Measurements from ENCODE around the gene AKT1S1.

AKT1S1 gene

DNA sequence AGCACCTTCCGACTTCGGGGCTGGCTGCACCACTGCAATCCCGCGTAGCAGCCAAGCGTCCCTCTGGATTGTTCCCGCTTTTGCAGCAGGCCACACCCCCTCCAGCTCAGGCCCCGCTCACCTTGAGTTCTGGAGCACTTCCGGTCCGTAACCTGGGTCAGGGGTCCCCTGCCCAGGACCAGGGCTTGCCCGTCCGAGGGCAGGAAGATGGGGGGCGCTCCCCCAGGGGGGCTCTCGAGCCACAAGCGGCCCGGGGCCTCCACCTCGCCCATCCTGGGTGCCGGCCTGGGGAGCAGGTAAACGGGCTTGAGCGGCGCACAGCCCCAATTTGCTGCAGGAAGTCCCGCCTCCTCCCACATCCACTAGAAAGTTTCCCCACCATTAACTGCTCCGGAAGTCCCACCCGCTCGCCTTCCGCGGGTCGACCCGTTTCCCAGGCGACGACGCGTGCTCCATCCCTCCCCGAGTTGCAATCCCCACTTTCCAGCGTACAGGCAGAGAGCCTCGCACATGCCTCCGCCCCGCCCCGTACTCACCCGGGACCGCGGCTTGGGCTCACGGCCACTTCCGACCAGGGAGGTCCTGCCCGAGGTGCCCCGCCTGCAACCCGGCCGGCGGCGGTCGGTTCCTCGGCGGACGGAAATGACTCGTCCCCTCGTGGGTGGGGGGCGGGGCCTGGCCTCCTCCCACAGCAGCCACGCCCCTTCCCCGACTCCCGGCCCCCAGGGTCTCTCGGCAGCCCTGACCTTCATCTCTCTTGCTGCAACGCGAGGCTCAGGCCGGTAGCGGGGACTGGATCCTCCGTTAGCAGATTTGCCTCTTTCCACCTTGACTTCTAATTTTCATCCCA, 10.0 kb downstream of the AKT1S1 start, which contains the start of gene PNKP (continued):
- TF ChIP-seq, protein P1, sequence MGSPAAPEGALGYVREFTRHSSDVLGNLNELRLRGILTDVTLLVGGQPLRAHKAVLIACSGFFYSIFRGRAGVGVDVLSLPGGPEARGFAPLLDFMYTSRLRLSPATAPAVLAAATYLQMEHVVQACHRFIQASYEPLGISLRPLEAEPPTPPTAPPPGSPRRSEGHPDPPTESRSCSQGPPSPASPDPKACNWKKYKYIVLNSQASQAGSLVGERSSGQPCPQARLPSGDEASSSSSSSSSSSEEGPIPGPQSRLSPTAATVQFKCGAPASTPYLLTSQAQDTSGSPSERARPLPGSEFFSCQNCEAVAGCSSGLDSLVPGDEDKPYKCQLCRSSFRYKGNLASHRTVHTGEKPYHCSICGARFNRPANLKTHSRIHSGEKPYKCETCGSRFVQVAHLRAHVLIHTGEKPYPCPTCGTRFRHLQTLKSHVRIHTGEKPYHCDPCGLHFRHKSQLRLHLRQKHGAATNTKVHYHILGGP (tag by site-specific recombination; IDR thresholded peaks at IDR 0.05), result 0 out of 2 replicates have a peak, but pooled peaks have one; percentile 45
- TF ChIP-seq, protein P2, sequence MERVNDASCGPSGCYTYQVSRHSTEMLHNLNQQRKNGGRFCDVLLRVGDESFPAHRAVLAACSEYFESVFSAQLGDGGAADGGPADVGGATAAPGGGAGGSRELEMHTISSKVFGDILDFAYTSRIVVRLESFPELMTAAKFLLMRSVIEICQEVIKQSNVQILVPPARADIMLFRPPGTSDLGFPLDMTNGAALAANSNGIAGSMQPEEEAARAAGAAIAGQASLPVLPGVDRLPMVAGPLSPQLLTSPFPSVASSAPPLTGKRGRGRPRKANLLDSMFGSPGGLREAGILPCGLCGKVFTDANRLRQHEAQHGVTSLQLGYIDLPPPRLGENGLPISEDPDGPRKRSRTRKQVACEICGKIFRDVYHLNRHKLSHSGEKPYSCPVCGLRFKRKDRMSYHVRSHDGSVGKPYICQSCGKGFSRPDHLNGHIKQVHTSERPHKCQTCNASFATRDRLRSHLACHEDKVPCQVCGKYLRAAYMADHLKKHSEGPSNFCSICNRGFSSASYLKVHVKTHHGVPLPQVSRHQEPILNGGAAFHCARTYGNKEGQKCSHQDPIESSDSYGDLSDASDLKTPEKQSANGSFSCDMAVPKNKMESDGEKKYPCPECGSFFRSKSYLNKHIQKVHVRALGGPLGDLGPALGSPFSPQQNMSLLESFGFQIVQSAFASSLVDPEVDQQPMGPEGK (tag by site-specific recombination; IDR thresholded peaks at IDR 0.05), result peak; percentile 95
- TF ChIP-seq GLI4 (tag by site-specific recombination; IDR thresholded peaks at IDR 0.05), result no peak
- no peak for TF ChIP-seq ZNF560 (tag by site-specific recombination; IDR thresholded peaks at IDR 0.05; ENCODE audit: borderline replicate concordance)
- TF ChIP-seq ZBTB7A (tag by site-specific recombination; IDR thresholded peaks at IDR 0.05; ENCODE audit: low read depth), result peak; percentile 72; the same call in 1 of the 2 replicates
- peak; percentile 95 for TF ChIP-seq SP2 (tag by site-specific recombination; IDR thresholded peaks at IDR 0.05)
- TF ChIP-seq ZNF600 (tag by site-specific recombination; IDR thresholded peaks at IDR 0.05), result peak; percentile 83
- peak; percentile 44 for TF ChIP-seq ZNF843 (tag by site-specific recombination; IDR thresholded peaks at IDR 0.05)
- peak; percentile 11; the same call in 1 of the 2 replicates for TF ChIP-seq RBAK (tag by site-specific recombination; IDR thresholded peaks at IDR 0.05)
- TF ChIP-seq, protein P3, sequence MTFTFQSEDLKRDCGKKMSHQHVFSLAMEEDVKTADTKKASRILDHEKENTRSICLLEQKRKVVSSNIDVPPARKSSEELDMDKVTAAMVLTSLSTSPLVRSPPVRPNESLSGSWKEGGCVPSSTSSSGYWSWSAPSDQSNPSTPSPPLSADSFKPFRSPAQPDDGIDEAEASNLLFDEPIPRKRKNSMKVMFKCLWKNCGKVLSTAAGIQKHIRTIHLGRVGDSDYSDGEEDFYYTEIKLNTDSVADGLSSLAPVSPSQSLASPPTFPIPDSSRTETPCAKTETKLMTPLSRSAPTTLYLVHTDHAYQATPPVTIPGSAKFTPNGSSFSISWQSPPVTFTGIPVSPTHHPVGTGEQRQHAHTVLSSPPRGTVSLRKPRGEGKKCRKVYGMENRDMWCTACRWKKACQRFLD (tag by site-specific recombination; IDR thresholded peaks at IDR 0.05), result peak; percentile 78
- TF ChIP-seq ZNF654 (tag by site-specific recombination; IDR thresholded peaks at IDR 0.05; ENCODE audit: low read depth), result no peak
- TF ChIP-seq ZNF391 (tag by site-specific recombination; IDR thresholded peaks at IDR 0.05; ENCODE audit: borderline replicate concordance, low read depth), result 0 out of 2 replicates have a peak, but pooled peaks have one; percentile 64
- no peak for TF ChIP-seq ZNF416 (tag by site-specific recombination; IDR thresholded peaks at IDR 0.05)
- 0 out of 2 replicates have a peak, but pooled peaks have one; percentile 16 for TF ChIP-seq SCRT2 (tag by site-specific recombination; IDR thresholded peaks at IDR 0.05)
- TF ChIP-seq ZNF629 (tag by site-specific recombination; IDR thresholded peaks at IDR 0.05), result peak; percentile 46; the same call in 1 of the 2 replicates
- TF ChIP-seq, protein P4, sequence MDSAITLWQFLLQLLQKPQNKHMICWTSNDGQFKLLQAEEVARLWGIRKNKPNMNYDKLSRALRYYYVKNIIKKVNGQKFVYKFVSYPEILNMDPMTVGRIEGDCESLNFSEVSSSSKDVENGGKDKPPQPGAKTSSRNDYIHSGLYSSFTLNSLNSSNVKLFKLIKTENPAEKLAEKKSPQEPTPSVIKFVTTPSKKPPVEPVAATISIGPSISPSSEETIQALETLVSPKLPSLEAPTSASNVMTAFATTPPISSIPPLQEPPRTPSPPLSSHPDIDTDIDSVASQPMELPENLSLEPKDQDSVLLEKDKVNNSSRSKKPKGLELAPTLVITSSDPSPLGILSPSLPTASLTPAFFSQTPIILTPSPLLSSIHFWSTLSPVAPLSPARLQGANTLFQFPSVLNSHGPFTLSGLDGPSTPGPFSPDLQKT (IDR thresholded peaks at IDR 0.05; ENCODE audit: borderline replicate concordance, low read depth, low read length), result no peak; the same call in 1 of the 2 replicates
- TF ChIP-seq, protein P5, sequence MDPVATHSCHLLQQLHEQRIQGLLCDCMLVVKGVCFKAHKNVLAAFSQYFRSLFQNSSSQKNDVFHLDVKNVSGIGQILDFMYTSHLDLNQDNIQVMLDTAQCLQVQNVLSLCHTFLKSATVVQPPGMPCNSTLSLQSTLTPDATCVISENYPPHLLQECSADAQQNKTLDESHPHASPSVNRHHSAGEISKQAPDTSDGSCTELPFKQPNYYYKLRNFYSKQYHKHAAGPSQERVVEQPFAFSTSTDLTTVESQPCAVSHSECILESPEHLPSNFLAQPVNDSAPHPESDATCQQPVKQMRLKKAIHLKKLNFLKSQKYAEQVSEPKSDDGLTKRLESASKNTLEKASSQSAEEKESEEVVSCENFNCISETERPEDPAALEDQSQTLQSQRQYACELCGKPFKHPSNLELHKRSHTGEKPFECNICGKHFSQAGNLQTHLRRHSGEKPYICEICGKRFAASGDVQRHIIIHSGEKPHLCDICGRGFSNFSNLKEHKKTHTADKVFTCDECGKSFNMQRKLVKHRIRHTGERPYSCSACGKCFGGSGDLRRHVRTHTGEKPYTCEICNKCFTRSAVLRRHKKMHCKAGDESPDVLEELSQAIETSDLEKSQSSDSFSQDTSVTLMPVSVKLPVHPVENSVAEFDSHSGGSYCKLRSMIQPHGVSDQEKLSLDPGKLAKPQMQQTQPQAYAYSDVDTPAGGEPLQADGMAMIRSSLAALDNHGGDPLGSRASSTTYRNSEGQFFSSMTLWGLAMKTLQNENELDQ (tag by site-specific recombination; IDR thresholded peaks at IDR 0.05; ENCODE audit: low read depth), result no peak
- TF ChIP-seq ZNF239 (tag by site-specific recombination; IDR thresholded peaks at IDR 0.05), result no peak
- no peak for TF ChIP-seq ZNF266 (tag by site-specific recombination; IDR thresholded peaks at IDR 0.05; ENCODE audit: low read depth)
